ENCODE data around the gene MYOD1.

The MYOD1 gene

GRCh38 chr11:17751558-17751957, 32.2 kb downstream of the MYOD1 start:
- no peak for DNase-seq

GRCh38 chr11:17752144-17752543, 32.8 kb downstream of the MYOD1 start:
- no peak for DNase-seq

DNA sequence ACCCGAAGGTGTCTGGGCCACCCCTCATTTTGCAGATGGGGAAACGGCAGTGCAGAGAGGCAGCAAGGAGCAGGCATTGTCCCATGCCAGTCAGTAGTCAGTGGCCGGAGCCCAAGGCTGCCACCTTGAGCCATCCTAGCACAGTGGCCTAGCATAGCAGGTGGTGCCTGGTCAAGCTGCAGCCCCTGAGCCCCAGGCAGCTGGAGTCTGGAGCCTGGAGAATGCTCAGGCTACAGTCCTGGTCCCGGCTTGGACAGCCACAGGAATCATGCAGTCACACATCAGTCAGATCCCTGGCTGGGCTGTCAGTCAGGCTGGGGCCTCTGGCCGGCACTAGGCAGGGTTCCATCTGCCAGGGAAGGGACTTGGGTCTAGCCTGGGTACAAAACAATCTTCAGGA, 33.8 kb downstream of the MYOD1 start:
- DNase-seq: no peak

GRCh38 chr11:17753641-17754040, 34.3 kb downstream of the MYOD1 start:
- DNase-seq: no peak

- no peak for DNase-seq
Measured at GRCh38 chr11:17755891-17756290, 36.5 kb downstream of the MYOD1 start.

DNA sequence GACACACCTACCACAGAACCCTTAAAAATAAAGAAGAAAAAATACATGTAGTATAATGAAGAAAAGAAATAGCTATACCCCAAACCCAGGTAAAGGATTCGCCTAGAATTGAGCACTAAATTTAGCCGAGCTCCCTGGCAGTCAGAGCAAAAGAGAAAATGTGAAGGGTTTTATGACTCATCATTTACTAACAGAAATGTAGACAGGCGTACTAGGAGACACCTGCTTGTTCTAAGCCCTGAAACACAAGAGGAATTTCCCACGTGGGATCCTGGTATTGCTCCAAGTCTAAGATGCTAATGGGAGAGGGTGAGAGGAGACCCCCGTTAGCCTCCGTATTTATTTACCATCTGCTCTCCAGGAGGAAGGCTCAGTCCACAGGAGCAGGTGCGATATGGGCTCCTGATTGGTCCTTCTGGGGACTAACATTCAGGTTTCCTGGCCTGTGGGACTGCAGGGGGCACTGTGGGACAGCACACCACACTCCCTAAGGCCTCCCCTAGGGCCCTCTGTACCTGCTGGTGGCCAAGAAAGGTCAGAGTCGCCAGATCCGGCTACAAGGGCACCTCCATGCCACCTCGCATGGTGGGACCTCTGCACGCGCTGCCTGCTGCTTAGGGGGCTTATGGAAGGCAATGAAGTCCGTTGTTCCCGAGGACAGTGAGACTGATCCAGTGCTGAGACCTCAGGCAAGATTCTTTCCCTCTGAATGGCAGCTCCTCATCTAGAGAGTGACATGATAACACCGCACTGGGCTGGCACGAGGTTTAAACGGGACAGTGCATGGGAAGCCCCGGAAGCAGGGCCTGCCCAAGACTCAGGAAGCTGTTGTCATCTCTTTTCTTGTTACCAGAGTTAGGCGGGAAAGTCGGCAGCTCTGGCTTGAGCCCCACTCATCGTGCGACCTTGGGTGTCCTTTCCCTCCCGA, 41.0 kb downstream of the MYOD1 start:
- DNase-seq: peak; percentile 24

DNA sequence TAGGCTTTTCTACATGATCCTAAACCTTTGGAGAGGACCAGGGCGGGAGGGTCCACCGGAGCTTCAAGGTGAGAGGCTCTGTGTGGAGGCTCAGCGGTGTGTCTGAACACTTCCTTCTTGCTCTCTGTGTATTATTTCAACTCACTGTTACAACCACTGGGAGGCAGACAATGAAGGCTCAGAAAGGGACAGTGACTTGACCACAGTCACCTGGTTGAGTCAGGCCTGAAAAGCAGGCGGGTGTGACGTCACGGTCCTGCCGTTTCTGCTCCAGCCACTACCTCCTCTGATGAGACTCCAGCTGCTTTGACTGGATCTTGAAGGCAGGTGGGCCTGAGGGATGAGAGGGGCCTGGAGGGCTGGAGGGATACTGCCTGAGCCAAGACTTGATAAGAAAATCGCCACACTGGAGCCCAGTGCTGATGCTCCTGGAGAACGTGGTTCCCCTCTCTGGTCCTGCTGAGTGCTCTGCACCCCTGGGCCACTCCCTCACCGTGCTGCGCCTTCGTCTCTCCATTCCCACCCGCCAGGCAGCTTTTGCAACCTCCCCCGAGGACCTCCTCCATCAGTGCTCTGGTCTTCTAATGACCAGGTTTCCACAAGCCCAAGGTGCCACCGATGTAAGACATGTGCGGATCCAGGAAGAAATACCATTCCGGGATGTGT, 43.1 kb downstream of the MYOD1 start:
- no peak for DNase-seq

GRCh38 chr11:17763244-17763643, 43.9 kb downstream of the MYOD1 start:
- DNase-seq: no peak

GRCh38 chr11:17763703-17764102, 44.3 kb downstream of the MYOD1 start:
- DNase-seq: no peak

GRCh38 chr11:17764446-17765218, 45.3 kb downstream of the MYOD1 start:
- no peak for DNase-seq

- DNase-seq: no peak
Measured at GRCh38 chr11:17765356-17766072, 46.1 kb downstream of the MYOD1 start.

- no peak for DNase-seq
Measured at GRCh38 chr11:17766073-17766359, 46.6 kb downstream of the MYOD1 start.

GRCh38 chr11:17766590-17766989, 47.2 kb downstream of the MYOD1 start:
- no peak for DNase-seq

- DNase-seq: no peak
Measured at GRCh38 chr11:17767301-17767885, 48.0 kb downstream of the MYOD1 start.

DNA sequence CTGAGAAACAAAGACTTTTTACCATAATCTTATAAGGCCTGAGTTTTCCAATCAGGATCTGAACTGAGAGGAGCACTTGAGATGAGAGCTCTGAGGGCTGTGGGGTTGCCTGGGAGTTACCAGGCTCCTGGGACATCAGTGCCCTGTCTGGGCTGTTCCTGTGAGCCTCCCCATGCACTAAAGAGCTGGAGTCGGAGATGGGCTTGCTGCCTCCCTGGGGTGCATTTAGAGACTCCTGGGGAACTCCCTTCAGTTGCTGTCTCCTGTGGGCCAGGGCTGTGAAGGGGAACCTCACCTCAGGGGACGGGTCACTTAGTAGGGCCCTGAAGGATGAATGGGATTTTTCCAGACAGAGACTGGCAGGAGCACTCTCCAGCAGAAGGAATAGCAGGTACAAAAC, 48.5 kb downstream of the MYOD1 start:
- no peak for DNase-seq

- DNase-seq: no peak
Measured at GRCh38 chr11:17768547-17768946, 49.2 kb downstream of the MYOD1 start.

DNA sequence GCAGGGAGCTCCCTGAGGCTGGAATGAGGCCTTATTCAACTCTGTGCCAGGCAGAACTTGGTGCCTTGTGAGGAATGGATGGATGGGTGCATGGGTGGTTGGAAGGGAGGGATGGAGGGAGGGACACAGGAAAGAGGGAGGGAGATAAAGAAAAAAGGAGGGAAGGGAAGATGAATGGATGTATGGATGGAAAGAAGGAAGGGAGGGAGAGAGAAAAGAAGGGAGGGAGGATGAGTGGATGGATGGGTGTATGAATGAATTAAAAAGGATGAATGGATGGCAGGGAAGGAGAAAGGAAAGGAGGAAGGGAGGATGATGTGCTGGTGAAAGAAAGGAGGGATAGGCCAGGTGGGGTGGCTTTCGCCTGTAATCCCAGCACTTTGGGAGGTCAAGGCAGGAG, 49.8 kb downstream of the MYOD1 start:
- DNase-seq: no peak

- peak; percentile 59 for DNase-seq
Measured at GRCh38 chr11:17770048-17770652, 50.8 kb downstream of the MYOD1 start.

DNA sequence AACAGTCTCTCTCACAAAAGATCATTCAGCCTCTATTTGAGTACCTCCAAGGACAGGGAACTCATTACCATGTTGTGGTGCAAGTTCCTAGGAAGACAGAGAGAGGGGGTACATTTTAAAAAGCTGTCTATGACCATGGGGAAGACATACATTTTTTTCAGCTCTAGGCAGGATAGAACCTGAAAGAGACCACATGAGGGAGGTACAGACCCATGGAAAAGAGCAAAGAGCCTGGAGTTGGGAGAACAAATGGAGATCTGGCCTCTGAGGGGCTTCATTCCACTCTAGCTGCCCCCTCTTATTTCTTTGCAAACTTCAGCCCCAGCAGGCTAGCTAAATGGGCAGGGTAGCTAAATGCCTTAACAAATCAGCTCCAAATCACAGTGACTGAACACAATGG, 51.5 kb downstream of the MYOD1 start:
- DNase-seq: no peak

DNA sequence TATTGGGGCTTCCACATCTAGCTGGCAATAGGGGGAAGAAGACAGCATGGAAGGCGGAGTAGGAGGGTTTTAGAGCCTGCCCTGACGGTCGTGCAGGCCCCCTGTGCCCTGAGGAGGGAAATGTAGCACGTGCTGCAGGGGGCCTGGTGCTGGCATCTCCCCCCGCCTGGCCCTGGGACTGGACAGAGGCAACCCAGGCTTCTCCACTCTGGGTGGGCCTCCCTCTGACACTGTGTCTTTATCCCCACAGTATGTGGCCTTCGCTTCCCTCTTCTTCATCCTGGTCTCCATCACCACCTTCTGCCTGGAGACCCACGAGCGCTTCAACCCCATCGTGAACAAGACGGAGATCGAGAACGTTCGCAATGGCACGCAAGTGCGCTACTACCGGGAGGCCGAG, 52.0 kb downstream of the MYOD1 start:
- no peak for DNase-seq
